Suprapubic skin (tissue), 3 donors: ENCODE measurements around the gene TMEM126B.

Experiments
- POLR2AphosphoS5 ChIP-seq, 3 donors: sonication (generic); formaldehyde crosslinking; IDR thresholded peaks; one replicate each; pipeline ENCODE4 v1.6.1; 2017; ENCODE audit warnings: antibody characterized with exemption in 3 of 3
- TF ChIP-seq, protein P1 (sequence below), 2 donors: fragments of 200-600 bp in 1 of 2; fragments of 450-650 bp in 1 of 2; sonication (generic) in 1 of 2; IDR thresholded peaks; one replicate each; pipeline ENCODE4 v1.5.1; 2016 to 2019; ENCODE audit warnings: antibody characterized with exemption in 2 of 2, mild to moderate bottlenecking in 1 of 2, moderate library complexity in 1 of 2

DNA sequence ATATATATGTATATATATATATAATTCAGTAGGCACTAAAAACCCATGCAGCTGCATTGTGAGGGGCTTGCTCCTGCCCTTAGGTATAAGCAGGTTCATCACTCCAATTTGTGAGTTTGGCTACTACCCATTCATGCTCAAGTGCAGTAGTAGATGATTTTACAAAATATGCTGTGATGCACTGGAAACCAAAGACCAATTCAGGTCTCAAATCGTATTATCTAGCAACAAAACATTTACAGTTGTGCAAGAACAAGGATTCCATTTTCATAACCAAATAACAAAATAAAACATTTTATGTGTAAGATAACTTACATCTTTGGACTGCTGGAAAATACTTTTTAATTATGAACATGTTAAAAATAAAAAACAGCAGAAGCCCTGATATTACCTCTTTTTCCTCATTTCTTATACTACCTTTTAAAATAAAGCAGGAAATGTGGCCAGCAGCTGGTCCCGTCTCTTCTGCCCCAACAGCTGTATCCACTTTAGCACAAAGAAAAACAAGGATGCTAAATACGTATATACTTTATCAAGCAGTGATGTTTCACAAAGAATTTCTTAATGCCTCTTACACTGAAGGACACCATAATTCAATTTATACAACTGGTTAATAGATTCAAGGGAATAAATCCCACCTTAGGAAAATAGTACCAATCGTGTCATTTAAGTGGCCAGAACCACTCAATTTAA lies 33.7 kb downstream of the TMEM126B start:
- TF ChIP-seq, protein P1, sequence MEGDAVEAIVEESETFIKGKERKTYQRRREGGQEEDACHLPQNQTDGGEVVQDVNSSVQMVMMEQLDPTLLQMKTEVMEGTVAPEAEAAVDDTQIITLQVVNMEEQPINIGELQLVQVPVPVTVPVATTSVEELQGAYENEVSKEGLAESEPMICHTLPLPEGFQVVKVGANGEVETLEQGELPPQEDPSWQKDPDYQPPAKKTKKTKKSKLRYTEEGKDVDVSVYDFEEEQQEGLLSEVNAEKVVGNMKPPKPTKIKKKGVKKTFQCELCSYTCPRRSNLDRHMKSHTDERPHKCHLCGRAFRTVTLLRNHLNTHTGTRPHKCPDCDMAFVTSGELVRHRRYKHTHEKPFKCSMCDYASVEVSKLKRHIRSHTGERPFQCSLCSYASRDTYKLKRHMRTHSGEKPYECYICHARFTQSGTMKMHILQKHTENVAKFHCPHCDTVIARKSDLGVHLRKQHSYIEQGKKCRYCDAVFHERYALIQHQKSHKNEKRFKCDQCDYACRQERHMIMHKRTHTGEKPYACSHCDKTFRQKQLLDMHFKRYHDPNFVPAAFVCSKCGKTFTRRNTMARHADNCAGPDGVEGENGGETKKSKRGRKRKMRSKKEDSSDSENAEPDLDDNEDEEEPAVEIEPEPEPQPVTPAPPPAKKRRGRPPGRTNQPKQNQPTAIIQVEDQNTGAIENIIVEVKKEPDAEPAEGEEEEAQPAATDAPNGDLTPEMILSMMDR (IDR thresholded peaks at IDR 0.05): no peak
- no peak for TF ChIP-seq POLR2AphosphoS5 (IDR thresholded peaks at IDR 0.05)
